Keratinocyte (primary cell): ENCODE data around the gene SYK. TPM values are rescaled to one million over a fixed set of nuclear protein-coding genes. Genes with fewer than 3 reads are reported as not detected.

Experiments
- DNase-seq: peaks from one replicate; pipeline ENCODE4 v3.0.0-alpha.2; 2011; ENCODE audit warnings: low read depth, missing footprints, low spot score
- FAIRE-seq: peaks from 2 replicates; lab custom pipeline; 2011; peaks lifted over from hg19 to GRCh38; lab: Jason Lieb, UNC
- H2AFZ ChIP-seq: 2 replicates; pipeline ENCODE4 v1.6.0; 2012; ENCODE audit warnings: low read length, control low read depth, inconsistent platforms; ENCODE audit not compliant: control insufficient read depth
- H3K27ac ChIP-seq: 2 replicates; pipeline ENCODE4 v1.5.1; 2011; ENCODE audit warnings: low read length; ENCODE audit not compliant: control insufficient read depth, insufficient read depth
- H3K27me3 ChIP-seq: 3 replicates; pipeline ENCODE4 v1.6.0; 2011; ENCODE audit warnings: low read length; ENCODE audit not compliant: control insufficient read depth, insufficient read depth; ENCODE audit errors: extremely low read depth
- H3K36me3 ChIP-seq, 2 experiments: 2 replicates in 1 of 2; 3 replicates in 1 of 2; pipeline ENCODE4 v1.5.1; 2011; ENCODE audit warnings: low read length in 2 of 2, mild to moderate bottlenecking in 1 of 2; ENCODE audit not compliant: control insufficient read depth in 2 of 2, insufficient read depth in 2 of 2; ENCODE audit errors: extremely low read depth in 1 of 2
- H3K4me1 ChIP-seq: 3 replicates; pipeline ENCODE4 v1.5.1; 2011; ENCODE audit warnings: low read length; ENCODE audit not compliant: control insufficient read depth, insufficient read depth; ENCODE audit errors: extremely low read depth
- H3K4me2 ChIP-seq: 3 replicates; pipeline ENCODE4 v1.6.0; 2011; ENCODE audit warnings: low read depth, low read length; ENCODE audit not compliant: control insufficient read depth, insufficient read depth; ENCODE audit errors: extremely low read depth
- H3K4me3 ChIP-seq, 3 experiments: fragments of 200-600 bp in 1 of 3; sonication (generic) in 1 of 3; 2 replicates in 2 of 3; 3 replicates in 1 of 3; pipeline ENCODE4 v1.5.1; 2011 to 2016; ENCODE audit warnings: low read length in 3 of 3, mild to moderate bottlenecking in 3 of 3, control low read depth in 2 of 3, inconsistent platforms in 1 of 3, low read depth in 1 of 3, mixed read lengths in 1 of 3, mixed run types in 1 of 3, moderate library complexity in 1 of 3; ENCODE audit not compliant: control insufficient read depth in 2 of 3, insufficient read depth in 2 of 3; ENCODE audit errors: extremely low read depth in 1 of 3
- H3K79me2 ChIP-seq: 2 replicates; pipeline ENCODE4 v1.6.0; 2012; ENCODE audit warnings: low read length; ENCODE audit not compliant: control insufficient read depth, insufficient read depth
- H3K9ac ChIP-seq: 3 replicates; pipeline ENCODE4 v1.6.0; 2011; ENCODE audit warnings: low read length; ENCODE audit not compliant: control insufficient read depth, insufficient read depth; ENCODE audit errors: extremely low read depth
- H3K9me1 ChIP-seq: 3 replicates; pipeline ENCODE4 v1.6.0; 2011; ENCODE audit warnings: low read length; ENCODE audit not compliant: control insufficient read depth, insufficient read depth; ENCODE audit errors: extremely low read depth
- H3K9me3 ChIP-seq: 2 replicates; pipeline ENCODE4 v1.5.1; 2012; ENCODE audit warnings: low read depth, low read length; ENCODE audit not compliant: control insufficient read depth
- H4K20me1 ChIP-seq: 3 replicates; pipeline ENCODE4 v1.6.0; 2011; ENCODE audit warnings: low read length; ENCODE audit not compliant: control insufficient read depth, insufficient read depth; ENCODE audit errors: extremely low read depth
- CTCF ChIP-seq, 3 experiments: IDR thresholded peaks in 1 of 3; conservative IDR thresholded peaks in 1 of 3; optimal IDR thresholded peaks in 1 of 3; 2 replicates in 2 of 3; 3 replicates in 1 of 3; pipeline versions ENCODE3 to v1.5.1; 2011; ENCODE audit warnings: low read length in 3 of 3, mild to moderate bottlenecking in 3 of 3, moderate library complexity in 2 of 3, control low read depth in 1 of 3, inconsistent platforms in 1 of 3; ENCODE audit not compliant: insufficient read depth in 2 of 3; ENCODE audit errors: extremely low read depth in 1 of 3
- EZH2 ChIP-seq: IDR thresholded peaks from one replicate; pipeline ENCODE4 v1.6.1; 2012; ENCODE audit warnings: inconsistent platforms, mild to moderate bottlenecking, low read length, moderate library complexity
- dilution Hi-C: fragments of 300-500 bp; cut with MboI; formaldehyde crosslinking; loops from one replicate; pipeline ENCODE4 v1.7.0; 2020; ENCODE audit warnings: low sequenced_read_pairs; ENCODE audit not compliant: extremely low pct_ligation_motif_present
- polyA plus RNA-seq, 5 experiments: library from polyadenylated mRNA; depleted of rRNA in 3 of 5; stranded (reverse) in 3 of 5; stranded (forward) in 1 of 5; unstranded in 1 of 5; fragments of >200 nt; gene quantifications; 1 replicate in 1 of 5; 2 replicates in 3 of 5; 3 replicates in 1 of 5; pipeline versions ENCODE4 v1.2.1 to v1.2.3, GENCODE V29; 2011 to 2012; ENCODE audit warnings: missing spikeins in 2 of 5, low read depth in 1 of 5, low replicate concordance in 1 of 5

The SYK gene
- polyA plus RNA-seq, 1 donor (not counting 4 experiments of a cell fraction or from before 2014, with no cell fraction given): 2.0 TPM

- dilution Hi-C loops: no loop called here
- TF ChIP-seq CTCF (optimal IDR thresholded peaks at IDR 0.05 in 1 of 3, IDR thresholded peaks at IDR 0.05 in 1 of 3, conservative IDR thresholded peaks at IDR 0.05 in 1 of 3; ENCODE audit: extremely low read depth in 1 of 3, insufficient read depth in 2 of 3, low read length in 3 of 3) (peak; percentile 93 to 96 (median 94)), EZH2 (no peak)
- Histone ChIP-seq H3K36me3 (no peaks in the 10 kb centered on the region), H3K4me1 (peaks cover 3% of the 10 kb centered on the region), H3K9ac (no peak overlapping the region), H3K4me2 (no peak overlapping the region), H2AFZ (no peak overlapping the region), H3K27me3 (peaks cover 3% of the 10 kb centered on the region), H3K9me1 (no peaks in the 10 kb centered on the region), H4K20me1 (no peaks in the 10 kb centered on the region), H3K9me3 (no peaks in the 10 kb centered on the region), H3K4me3 (no peak overlapping the region), H3K79me2 (no peaks in the 10 kb centered on the region), H3K27ac (no peak overlapping the region)
- FAIRE-seq (peak; percentile 95), DNase-seq (peak; percentile 46)
Observed at GRCh38 chr9:90914868-90915483, 113.4 kb downstream of the SYK start.

- dilution Hi-C loops: no loop called here
- Histone ChIP-seq H3K27me3 (peaks cover 3% of the 10 kb centered on the region), H3K4me2 (no peak overlapping the region), H3K4me1 (peaks cover 8% of the 10 kb centered on the region), H3K79me2 (no peaks in the 10 kb centered on the region), H3K27ac (no peak overlapping the region), H3K9me3 (no peaks in the 10 kb centered on the region), H4K20me1 (no peaks in the 10 kb centered on the region), H3K36me3 (no peaks in the 10 kb centered on the region), H3K9me1 (no peaks in the 10 kb centered on the region), H3K9ac (no peak overlapping the region), H3K4me3 (no peak overlapping the region), H2AFZ (no peak overlapping the region)
- peak; percentile 41 to 54 (median 42) for TF ChIP-seq CTCF (optimal IDR thresholded peaks at IDR 0.05 in 1 of 3, IDR thresholded peaks at IDR 0.05 in 1 of 3, conservative IDR thresholded peaks at IDR 0.05 in 1 of 3; ENCODE audit: extremely low read depth in 1 of 3, insufficient read depth in 2 of 3, low read length in 3 of 3)
- TF ChIP-seq EZH2: no peak
- DNase-seq: no peak
- no peak for FAIRE-seq
Observed at GRCh38 chr9:90915693-90916092, 114.1 kb downstream of the SYK start.
